GM19468 (cell line): Measurements from ENCODE around the gene SRGAP3.
"Not testable (repeated sequence)": the region's sequence is repeated elsewhere in the genome, so short reads cannot be mapped to it uniquely, and the experiment has no call there.

Source experiments
- ATAC-seq: cut with Tn5 transposase; IDR thresholded peaks from one replicate; pipeline ENCODE4 v1.9.1; 2021; ENCODE audit warnings: mild to moderate bottlenecking, moderate library complexity, moderate number of reproducible peaks; ENCODE audit not compliant: unreplicated experiment; ENCODE audit errors: extremely low read depth

SRGAP3 gene

DNA sequence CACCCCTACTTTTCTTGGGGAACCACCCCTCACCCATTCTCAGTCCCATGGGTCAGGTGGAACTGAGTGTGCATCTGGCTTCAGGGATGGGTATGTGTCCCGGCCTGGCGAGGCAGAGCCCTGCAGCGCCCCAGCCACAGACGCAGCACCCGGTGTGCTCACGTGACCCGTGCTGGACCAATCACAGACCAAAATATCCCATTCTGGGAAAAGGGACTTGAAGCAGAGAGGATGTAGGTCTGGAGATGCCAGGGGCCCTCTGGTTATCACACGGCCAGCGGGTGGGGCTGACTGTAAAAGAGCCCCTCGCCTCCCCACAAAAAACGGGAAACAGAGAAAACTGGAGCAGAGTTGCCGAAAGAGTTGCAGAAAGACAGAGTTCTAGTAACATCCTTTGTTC is 148.2 kb downstream of the SRGAP3 start:
- ATAC-seq = no peak

GRCh38 chr3:9100513-9100894 is 148.9 kb downstream of the SRGAP3 start:
- ATAC-seq = no peak

- ATAC-seq = no peak
Measured at GRCh38 chr3:9099702-9100512, 149.5 kb downstream of the SRGAP3 start.

- ATAC-seq = no peak
Measured at GRCh38 chr3:9098716-9099675, 150.4 kb downstream of the SRGAP3 start.

DNA sequence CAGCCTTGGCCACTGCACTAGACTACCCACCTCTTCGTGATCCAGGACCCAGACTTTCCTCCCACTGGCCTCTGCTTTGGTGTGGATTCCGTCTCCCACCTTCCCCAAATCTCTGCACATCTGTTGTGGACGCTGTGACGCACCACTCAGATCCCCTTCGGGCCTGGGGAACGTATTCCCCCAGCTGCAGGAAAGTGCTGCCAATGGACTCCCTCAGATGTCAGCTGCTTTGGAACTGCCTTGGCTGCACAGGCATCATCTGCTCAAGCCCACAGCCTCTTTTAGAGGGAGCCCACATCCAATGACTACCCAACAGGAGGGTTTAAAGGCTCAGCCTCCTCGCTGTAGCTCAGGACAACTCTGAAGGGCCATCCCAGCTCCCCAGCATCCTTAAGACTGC is 152.0 kb downstream of the SRGAP3 start:
- no peak for ATAC-seq

DNA sequence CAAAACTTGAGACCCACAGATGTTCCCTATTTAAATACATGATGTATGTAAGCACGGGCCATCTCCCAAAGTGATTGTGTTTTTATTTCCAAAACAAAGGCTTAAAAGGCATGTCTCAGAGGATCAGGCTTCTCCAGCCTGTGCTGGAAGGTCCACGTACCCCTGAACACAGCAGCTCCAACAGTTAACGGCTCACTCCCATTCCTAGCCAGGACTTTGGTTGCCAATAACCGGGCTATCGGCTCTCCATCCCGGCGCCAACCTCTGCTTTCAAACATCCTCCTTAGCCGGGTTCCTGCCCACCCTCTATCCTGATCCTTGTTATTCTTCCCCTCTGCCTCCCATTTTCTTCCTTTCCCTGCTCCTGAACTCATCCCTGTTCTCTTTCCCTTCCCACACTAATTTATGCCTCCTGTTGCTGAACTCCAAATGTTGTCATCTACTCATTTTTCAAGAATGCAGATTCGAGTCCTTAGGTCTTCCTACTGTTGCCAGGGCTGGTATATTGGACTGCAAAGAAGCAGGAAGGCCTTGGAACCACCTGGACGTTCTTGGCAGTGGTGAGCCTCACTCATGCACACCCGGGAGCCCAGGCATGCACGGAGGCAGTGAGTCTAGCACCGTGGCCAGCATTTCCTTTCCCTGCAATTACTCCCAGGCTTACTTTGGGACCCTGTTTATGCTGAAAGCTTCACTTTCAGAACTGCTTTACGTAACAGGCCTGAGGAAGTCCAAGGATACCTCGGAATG is 157.8 kb downstream of the SRGAP3 start:
- ATAC-seq = no peak

GRCh38 chr3:9088441-9089353 is 160.7 kb downstream of the SRGAP3 start:
- ATAC-seq = no peak

DNA sequence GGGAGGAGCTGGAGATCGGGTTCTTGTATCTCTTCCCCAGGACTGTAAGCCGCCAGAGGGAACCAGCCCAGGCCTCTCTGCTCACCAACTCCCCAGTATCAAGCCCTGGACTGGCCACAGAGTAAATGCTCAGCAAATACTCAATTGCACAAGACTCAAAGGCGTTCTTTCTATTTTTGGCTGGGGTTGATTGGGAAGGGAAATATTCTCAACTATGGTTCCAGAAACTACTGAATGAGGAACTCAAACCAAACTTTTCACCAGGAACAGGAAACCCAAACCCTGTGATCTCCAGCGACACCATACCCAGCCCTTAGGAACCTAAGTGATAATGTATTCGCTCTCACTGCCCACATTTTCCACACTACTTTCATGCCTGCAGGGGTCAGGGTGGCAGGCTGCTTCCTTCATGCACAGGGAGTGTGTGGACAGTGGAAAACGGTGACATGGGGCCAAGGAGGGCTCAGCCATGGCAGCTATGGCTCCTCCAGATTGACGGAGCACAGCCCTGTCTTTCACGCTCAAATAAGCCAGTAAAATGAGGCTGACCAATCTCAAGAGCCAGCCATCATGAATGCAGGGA is 161.5 kb downstream of the SRGAP3 start:
- ATAC-seq = no peak

DNA sequence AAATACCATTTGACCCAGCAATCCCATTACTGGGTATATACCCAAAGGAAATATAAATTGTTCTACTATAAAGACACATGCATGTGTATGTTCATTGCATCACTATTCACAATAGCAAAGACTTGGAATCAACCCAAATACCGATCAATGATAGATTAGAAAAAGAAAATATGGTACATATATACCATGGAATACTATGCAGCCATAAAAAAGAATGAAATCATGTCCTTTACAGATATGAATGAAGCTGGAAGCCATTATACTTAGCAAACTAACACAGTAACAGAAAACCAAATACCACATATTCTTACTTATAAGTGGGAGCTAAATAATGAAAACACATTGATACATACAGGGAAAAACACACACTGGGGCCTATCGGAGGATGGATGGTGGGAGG is 164.0 kb downstream of the SRGAP3 start:
- not testable (repeated sequence) for ATAC-seq

GRCh38 chr3:9081184-9081818 is 168.1 kb downstream of the SRGAP3 start:
- no peak for ATAC-seq

DNA sequence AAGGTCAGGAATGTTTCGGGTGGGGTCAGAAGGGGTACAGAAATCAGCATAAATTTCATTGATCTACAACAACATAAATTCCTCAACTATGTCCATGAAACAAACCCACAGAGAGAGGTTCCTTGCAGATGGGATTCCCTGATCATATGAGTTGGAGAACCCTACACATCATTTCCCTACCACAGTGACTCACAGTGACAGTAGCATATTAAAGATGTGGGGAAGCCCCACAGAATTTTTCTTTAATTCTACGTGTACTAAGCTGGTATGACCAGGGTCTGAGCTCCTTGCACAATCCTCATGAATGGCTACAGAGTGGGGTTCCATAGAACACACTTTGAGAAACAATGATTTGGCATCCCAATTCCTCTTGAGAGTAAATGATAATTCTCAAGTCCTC is 169.3 kb downstream of the SRGAP3 start:
- ATAC-seq = no peak

GRCh38 chr3:9079676-9080075 is 169.8 kb downstream of the SRGAP3 start:
- ATAC-seq = no peak

DNA sequence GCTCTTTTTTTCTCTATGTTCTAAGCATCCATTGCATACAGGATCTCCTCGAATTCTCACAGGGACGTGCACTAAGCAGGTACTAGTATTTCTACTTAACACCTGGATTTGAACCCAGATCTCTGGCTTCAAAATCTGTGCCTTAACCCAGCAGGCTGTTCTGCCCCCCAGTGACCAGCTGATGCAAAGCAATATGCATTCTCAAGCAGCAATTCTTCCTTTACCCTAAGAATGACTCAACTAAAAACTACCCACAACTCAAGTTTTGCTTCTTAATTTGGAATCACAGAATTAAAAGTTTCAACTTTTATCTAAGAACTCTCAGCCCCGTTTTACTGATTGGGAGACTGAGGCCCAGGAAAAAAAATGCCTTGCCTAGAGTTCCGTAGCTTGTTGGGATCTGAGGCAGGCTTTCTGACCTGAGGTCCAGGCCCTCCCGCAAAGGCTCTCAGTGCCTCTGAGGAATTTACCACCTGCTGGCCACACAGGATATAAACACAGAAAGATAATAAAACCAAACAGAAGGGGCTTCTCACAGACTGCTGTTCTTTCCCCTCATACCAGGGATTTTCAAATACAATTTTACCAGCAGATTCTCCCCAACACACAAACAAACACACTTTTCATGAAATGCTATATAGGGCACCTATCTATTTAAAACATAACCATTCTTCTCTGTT is 170.7 kb downstream of the SRGAP3 start:
- no peak for ATAC-seq

DNA sequence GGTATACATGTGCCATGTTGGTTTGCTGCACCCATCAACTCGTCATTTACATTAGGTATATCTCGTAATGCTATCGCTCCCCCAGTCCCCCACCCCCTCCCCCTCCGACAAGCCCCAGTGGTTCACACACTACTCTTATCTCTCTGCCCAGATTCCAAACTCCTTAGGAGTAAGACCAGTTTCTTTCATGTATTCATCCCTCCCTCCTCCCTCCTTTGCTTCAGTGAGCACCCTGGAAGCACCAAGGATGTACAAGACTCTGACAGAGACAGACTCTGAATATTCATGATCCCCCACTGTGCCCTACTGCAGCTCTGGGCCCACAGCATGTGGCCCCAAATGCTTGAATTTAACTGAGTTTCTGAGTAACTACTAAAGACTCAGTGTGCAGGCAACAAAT is 172.4 kb downstream of the SRGAP3 start:
- ATAC-seq = no peak

GRCh38 chr3:9075762-9076161 is 173.7 kb downstream of the SRGAP3 start:
- no peak for ATAC-seq

- no peak for ATAC-seq
Measured at GRCh38 chr3:9074079-9074478, 175.4 kb downstream of the SRGAP3 start.

DNA sequence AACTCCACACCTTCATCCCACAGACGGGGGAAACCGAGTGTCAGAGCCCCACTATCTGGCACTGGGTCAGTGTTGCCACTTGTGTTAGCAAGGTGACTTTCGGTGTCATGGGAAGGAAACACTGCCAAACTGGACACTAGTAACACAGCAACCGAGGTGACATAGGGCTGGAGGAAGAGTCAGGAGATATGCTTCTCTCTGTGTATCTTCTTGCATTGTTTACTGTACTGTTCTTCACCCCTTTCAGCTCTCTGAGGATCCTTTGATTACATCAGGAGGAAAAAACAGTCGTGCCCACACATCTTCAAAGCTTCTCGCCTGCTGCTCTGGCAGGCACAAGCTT is 176.8 kb downstream of the SRGAP3 start:
- no peak for ATAC-seq

- no peak for ATAC-seq
Measured at GRCh38 chr3:9071936-9072666, 177.3 kb downstream of the SRGAP3 start.
